Stomach smooth muscle (tissue), 2 donors: Measurements from ENCODE around the gene MTFR1L.
A peak's percentile ranks its signal among the peaks of the same experiment; 100 is the strongest.

Source experiments
- H3K27ac ChIP-seq: one replicate; pipeline ENCODE4 v1.7.0; 2013; ENCODE audit warnings: mild to moderate bottlenecking, low read length, inconsistent platforms
- H3K27me3 ChIP-seq, 2 donors: one replicate each; pipeline ENCODE4 v1.7.0; 2013; ENCODE audit warnings: low read length in 2 of 2; ENCODE audit not compliant: insufficient read depth in 2 of 2, control insufficient read depth in 1 of 2
- H3K36me3 ChIP-seq, 2 donors: one replicate each; pipeline ENCODE4 v1.7.0; 2013; ENCODE audit warnings: low read length in 2 of 2; ENCODE audit not compliant: control insufficient read depth in 2 of 2, insufficient read depth in 2 of 2
- H3K4me1 ChIP-seq: one replicate; pipeline ENCODE4 v1.7.0; 2013; ENCODE audit warnings: low read length; ENCODE audit not compliant: control insufficient read depth, insufficient read depth
- H3K4me3 ChIP-seq, 2 donors: one replicate each; pipeline ENCODE4 v1.7.0; 2013; ENCODE audit warnings: low read length in 2 of 2
- H3K9ac ChIP-seq, 2 donors: one replicate each; pipeline ENCODE4 v1.7.0; 2013; ENCODE audit warnings: low read length in 2 of 2, mild to moderate bottlenecking in 1 of 2
- H3K9me3 ChIP-seq, 2 donors: one replicate each; pipeline ENCODE4 v1.7.0; 2013; ENCODE audit warnings: low read length in 2 of 2; ENCODE audit not compliant: control insufficient read depth in 2 of 2
- donor health status: healthy.
- donor health status: Pancreatic carcinoma.

Gene MTFR1L

DNA sequence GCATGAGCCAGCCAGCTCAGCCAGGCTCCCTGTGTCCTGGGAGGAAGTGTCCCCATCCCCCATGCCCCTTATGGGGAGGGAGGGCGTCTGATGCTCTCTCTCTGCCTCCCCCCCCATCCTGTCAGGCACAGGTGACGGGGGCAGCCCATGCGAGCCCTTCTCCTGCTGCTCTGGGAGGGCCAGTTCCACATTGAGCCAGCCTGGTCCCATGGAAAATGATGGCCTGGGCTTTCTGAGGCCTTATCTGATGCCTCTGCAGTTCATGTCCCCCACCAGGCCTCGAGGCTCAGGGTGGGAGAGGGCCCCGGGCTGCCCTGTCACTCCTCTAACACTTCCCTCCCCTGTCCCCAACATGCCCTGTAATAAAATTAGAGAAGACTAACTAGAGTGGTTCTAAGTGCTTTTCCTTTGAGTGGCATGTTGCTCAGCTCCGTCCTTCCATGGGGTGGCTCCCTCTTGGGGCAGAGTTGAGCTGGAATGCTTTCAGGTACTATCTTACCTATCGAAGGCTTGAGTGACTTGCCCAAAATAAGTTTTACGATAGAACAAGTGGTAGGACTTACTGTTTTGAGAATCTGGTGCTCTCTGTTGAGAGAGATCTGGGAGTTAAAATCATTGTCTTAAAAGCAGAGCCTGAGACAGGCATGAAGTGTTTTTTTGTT, 1.8 kb upstream of the MTFR1L start:
- no peak overlapping the region for H3K27ac ChIP-seq
- H3K4me1 ChIP-seq = peaks cover 31% of the 10 kb centered on the region
- no peaks in the 10 kb centered on the region for H3K27me3 ChIP-seq
- no peaks in the 10 kb centered on the region for H3K9me3 ChIP-seq
- peak overlapping the region in 1 of 2 donors; percentile 21 for H3K9ac ChIP-seq
- H3K36me3 ChIP-seq = peaks cover 13 to 24% of the 10 kb centered on the region in 2 donors
- H3K4me3 ChIP-seq = no peak overlapping the region

DNA sequence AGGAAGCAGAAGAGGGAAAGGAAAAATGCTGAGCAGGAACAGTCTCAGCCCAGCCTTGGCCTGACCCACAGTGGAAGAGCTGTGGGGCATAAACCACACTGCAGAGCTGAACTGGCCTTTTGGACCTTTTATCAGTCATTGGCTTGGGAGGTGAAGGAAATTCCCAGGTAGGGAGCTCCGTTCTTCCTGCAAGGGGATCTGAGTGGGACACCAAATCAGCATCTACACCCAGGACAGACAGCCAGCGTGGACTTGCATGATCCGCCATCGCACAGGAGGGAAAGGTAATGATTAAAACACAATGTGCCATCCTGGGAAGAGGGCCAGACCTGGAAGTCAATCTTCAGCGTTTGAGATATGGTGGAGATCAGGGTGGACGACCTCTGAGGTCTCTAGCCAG, 1.2 kb upstream of the MTFR1L start:
- Histone ChIP-seq H3K36me3 (peaks cover 10 to 20% of the 10 kb centered on the region in 2 donors), H3K4me3 (peak overlapping the region; percentile 83 to 93), H3K27ac (peak overlapping the region; percentile 80), H3K9ac (peak overlapping the region; percentile 85 to 90), H3K9me3 (no peaks in the 10 kb centered on the region), H3K4me1 (peaks cover 31% of the 10 kb centered on the region), H3K27me3 (no peaks in the 10 kb centered on the region)

DNA sequence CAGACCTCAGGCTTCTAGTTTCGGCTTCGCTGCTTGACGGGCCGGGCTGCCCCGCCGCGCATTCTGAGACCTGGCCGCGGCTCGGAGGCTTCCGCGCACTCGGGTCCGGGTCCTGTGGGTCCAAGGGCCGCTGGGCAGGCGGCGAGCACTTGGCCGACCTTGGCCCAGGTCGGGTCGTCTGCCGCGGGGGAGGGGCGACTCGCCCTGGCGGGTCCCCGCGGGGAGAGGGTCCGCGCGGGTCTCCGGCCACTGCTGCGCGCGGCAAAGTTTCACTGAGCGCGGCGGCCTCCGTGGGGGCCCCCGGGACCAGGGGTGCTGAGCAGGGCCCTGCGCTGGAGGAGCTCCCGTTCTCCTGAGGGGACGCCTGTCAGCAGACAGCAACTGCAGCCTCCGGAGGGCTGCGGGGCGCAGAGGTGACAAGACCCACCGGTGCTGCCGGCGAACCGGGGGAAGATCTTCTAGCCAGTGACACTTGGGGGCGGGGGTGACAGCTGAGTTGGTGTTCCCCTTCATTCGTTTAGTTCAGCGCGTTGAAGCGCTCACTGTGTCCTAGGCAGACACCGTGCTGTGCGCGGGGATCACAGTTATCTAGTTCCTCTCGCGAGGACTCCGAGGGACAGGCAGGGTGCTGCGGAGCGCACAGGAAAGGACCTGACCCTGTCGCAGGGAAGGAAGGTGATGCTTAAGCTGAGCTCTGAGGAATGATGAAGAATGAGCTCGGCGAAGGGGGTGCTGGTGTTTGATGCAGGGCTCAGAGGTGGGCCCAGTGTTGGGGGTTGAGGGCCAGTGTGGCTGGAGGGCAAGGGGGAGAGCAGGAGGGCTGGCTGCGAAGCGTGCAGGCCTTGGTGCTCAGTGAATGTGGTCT, 725 bp downstream of the MTFR1L start:
- Histone ChIP-seq H3K27ac (peak overlapping the region; percentile 80), H3K9ac (peak overlapping the region; percentile 85 to 90), H3K36me3 (peaks cover 3 to 9% of the 10 kb centered on the region in 2 donors), H3K4me3 (peak overlapping the region; percentile 83 to 93), H3K9me3 (no peaks in the 10 kb centered on the region), H3K27me3 (no peaks in the 10 kb centered on the region), H3K4me1 (peaks cover 31% of the 10 kb centered on the region)

DNA sequence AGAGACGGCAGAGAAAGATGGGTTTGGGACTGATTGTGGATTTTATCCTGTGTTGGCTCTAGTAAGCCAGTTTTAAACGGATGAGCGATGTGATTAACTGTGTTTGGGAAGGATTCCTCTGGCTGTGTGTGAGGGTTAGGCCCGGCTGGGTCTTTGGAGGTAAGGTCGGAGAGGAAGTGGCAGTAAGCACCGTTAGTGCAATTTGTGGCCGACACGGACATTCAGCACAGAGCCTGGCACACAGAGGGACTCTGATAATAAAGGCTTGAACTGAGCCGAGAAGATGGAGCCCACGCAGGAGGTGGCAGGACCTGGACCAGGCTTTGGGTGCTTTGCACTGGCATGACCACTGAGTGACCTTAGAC, 1.3 kb downstream of the MTFR1L start:
- peaks cover 3 to 10% of the 10 kb centered on the region in 2 donors for H3K36me3 ChIP-seq
- H3K27ac ChIP-seq = no peak overlapping the region
- H3K4me3 ChIP-seq = peak overlapping the region; percentile 83 to 93
- H3K4me1 ChIP-seq = peaks cover 31% of the 10 kb centered on the region
- H3K9me3 ChIP-seq = no peaks in the 10 kb centered on the region
- no peaks in the 10 kb centered on the region for H3K27me3 ChIP-seq
- peak overlapping the region; percentile 85 to 90 for H3K9ac ChIP-seq

DNA sequence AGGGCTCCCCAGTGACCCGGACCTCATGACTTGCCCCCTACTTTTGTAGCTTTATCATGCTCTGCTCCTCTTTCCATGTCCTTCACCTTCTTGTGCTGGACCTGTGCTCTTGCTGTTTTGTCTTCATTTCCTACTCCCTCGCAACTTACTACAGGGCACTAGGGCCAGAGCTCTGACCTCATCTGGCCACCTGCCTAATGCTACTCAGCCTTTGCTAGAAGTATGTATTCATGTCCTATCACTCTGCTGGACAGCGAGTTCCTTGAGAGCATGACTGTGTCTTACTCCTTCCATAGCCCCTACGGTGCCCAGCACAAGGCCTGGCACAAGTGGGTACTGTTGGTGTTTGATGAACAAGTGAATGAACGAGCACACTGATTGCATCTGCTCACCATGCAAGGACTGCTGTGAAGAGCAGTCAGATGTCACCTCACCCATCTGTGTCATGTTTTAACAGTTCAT, 1.9 kb downstream of the MTFR1L start:
- no peaks in the 10 kb centered on the region for H3K9me3 ChIP-seq
- H3K4me3 ChIP-seq = peak overlapping the region; percentile 83 to 93
- no peaks in the 10 kb centered on the region for H3K27me3 ChIP-seq
- H3K4me1 ChIP-seq = peaks cover 28% of the 10 kb centered on the region
- H3K27ac ChIP-seq = no peak overlapping the region
- peak overlapping the region; percentile 85 to 90 for H3K9ac ChIP-seq
- H3K36me3 ChIP-seq = peaks cover 7 to 16% of the 10 kb centered on the region in 2 donors

DNA sequence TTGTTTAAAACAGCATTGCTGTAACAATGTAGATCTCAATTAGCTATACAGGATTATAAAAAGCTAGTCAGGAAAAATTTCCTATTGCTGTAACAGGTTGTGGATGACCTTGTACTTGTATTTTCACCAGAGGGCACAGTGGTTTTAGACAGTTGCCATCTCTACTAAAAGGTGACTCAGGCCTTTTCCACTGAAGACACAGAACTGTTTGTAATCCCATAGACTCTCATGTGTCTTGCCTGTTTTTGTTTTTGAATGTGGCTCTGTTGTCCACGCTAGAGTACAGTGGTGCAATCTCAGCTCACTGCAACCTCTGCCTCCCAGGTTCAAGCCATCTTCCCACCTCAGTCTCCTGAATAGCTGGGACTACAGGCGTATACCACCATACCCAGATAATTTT, 5.9 kb downstream of the MTFR1L start:
- peaks cover 36 to 45% of the 10 kb centered on the region in 2 donors for H3K36me3 ChIP-seq
- peaks cover 14% of the 10 kb centered on the region for H3K4me1 ChIP-seq
- no peak overlapping the region for H3K4me3 ChIP-seq
- H3K27me3 ChIP-seq = no peaks in the 10 kb centered on the region
- no peak overlapping the region for H3K27ac ChIP-seq
- no peak overlapping the region for H3K9ac ChIP-seq
- H3K9me3 ChIP-seq = no peaks in the 10 kb centered on the region

DNA sequence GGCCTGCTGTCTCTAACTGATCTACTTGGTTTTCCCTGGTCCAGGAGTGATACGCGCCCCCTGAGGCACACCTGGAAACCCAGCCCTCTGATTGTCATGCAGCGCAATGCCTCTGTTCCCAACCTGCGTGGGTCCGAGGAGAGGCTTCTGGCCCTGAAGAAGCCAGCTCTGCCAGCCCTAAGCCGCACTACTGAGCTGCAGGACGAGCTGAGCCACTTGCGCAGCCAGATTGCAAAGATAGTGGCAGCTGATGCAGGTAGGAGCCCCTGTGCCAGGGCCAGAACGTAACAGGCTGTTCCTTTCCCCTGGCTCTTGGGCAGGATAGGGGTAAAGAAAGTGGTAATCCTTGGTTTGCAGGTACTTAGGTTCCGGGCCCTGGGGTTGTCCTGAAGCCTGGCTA, 6.8 kb downstream of the MTFR1L start:
- Histone ChIP-seq H3K9ac (no peak overlapping the region), H3K4me1 (peaks cover 5% of the 10 kb centered on the region), H3K27ac (no peak overlapping the region), H3K4me3 (no peak overlapping the region), H3K9me3 (no peaks in the 10 kb centered on the region), H3K36me3 (peaks cover 41 to 54% of the 10 kb centered on the region in 2 donors), H3K27me3 (no peaks in the 10 kb centered on the region)

DNA sequence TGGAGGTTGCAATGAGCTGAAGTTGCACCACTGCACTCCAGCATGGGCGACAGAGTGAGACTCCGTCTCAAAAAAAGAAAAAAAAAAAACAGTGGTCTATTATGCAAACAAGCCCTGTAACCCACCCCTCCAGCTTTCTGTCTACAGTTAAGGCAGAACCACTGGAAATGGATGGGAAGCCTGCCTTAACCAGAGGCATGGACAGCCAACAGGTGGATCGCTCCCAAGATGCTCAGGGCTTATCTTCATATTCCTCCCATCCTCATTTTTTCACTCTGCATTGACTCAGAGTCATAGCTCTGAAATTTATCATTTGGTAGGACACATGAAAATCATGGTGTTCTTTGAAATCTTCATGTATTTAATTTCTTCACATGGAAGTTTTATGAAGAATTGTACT, 8.7 kb downstream of the MTFR1L start:
- Histone ChIP-seq H3K4me1 (no peaks in the 10 kb centered on the region), H3K27ac (no peak overlapping the region), H3K27me3 (no peaks in the 10 kb centered on the region), H3K9ac (no peak overlapping the region), H3K4me3 (no peak overlapping the region), H3K36me3 (peaks cover 52 to 70% of the 10 kb centered on the region in 2 donors), H3K9me3 (no peaks in the 10 kb centered on the region)

DNA sequence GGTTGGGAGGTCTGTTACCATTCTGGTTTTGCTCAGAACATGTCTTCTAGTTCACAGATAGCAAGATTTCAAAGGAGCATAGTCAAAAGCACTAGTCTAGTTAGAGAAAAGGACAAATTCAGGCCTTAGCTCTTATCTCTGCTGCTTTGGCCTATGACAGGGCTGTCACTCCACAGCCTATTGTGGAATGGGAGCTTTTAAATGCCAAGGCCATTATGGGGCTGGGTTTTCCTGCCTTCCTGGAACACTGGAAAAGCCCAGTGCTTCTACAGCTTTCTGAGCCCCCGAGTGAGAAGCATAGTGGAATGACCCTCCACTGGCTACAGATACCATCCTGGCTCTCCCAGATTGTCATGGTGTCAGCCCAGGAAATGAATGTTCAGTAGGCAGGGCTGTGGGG, 9.3 kb downstream of the MTFR1L start:
- H3K9me3 ChIP-seq = no peaks in the 10 kb centered on the region
- no peak overlapping the region for H3K9ac ChIP-seq
- H3K4me3 ChIP-seq = no peak overlapping the region
- peaks cover 56 to 73% of the 10 kb centered on the region in 2 donors for H3K36me3 ChIP-seq
- H3K27me3 ChIP-seq = no peaks in the 10 kb centered on the region
- no peaks in the 10 kb centered on the region for H3K4me1 ChIP-seq
- no peak overlapping the region for H3K27ac ChIP-seq

DNA sequence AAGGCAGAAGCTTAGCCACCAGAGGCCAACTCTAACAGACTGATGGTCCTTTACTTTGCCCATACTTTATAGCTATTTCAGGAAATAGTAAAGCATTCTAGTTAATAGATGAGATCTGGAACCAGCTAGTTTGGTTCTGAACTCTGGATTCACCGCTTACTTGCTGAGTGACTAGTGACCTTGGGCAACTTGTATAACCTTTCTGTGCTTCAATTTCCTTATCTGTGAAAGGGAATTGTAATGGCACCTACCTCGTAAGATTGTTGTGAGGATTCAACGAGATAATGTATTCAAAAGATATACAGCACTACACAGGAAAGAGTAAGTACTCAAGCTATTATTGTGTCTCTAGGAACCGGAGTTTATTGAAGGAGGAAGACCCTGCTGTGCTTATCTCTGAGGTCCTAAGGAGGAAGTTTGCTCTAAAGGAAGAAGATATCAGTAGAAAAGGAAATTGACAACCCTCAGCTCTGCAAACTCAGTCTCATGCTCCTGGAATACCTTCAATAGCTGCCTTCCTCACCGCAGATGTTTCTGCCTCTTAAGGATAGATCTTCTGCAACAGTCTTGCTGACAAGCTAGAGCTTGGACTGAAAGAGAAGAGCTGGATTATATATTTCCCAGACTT, 11.9 kb downstream of the MTFR1L start:
- Histone ChIP-seq H3K27me3 (no peaks in the 10 kb centered on the region), H3K4me1 (no peaks in the 10 kb centered on the region), H3K9me3 (no peaks in the 10 kb centered on the region), H3K36me3 (peaks cover 61 to 64% of the 10 kb centered on the region in 2 donors), H3K27ac (no peak overlapping the region), H3K4me3 (no peak overlapping the region), H3K9ac (no peak overlapping the region)
